GM12878 (cell line): ENCODE measurements around the gene TRABD. TPM values are rescaled to one million over a fixed set of nuclear protein-coding genes. Genes with fewer than 3 reads are reported as not detected.

Experiments
- BACH1 ChIP-seq: fragments of 450-650 bp; IDR thresholded peaks from 2 replicates; pipeline ENCODE4 v1.6.1; 2017; ENCODE audit warnings: mild to moderate bottlenecking, borderline replicate concordance
- BCL3 ChIP-seq: IDR thresholded peaks from 2 replicates; pipeline ENCODE4 v1.6.1; 2011; ENCODE audit warnings: borderline replicate concordance, low read depth, mild to moderate bottlenecking, moderate library complexity, low read length; ENCODE audit not compliant: insufficient read depth, poor library complexity, severe bottlenecking
- BCLAF1 ChIP-seq: fragments of 450-650 bp; IDR thresholded peaks from 2 replicates; pipeline ENCODE4 v1.6.1; 2017; ENCODE audit warnings: antibody characterized with exemption, mild to moderate bottlenecking, moderate library complexity
- CBX5 ChIP-seq: sonication (generic); IDR thresholded peaks from 2 replicates; pipeline ENCODE4 v1.6.1; 2016; ENCODE audit warnings: low read depth, moderate library complexity, mild to moderate bottlenecking, inconsistent platforms
- CHD4 ChIP-seq: fragments of 200-600 bp; sonication (generic); IDR thresholded peaks from 2 replicates; pipeline ENCODE4 v1.6.1; 2016; ENCODE audit warnings: mild to moderate bottlenecking
- EGR1 ChIP-seq, 2 experiments: IDR thresholded peaks; 1 replicate in 1 of 2; 2 replicates in 1 of 2; pipeline ENCODE4 v1.6.1; 2011 to 2012; ENCODE audit warnings: low read depth in 2 of 2, low read length in 2 of 2, borderline replicate concordance in 1 of 2, mild to moderate bottlenecking in 1 of 2, moderate library complexity in 1 of 2
- ETV6 ChIP-seq, 2 experiments: fragments of 450-650 bp in 1 of 2; IDR thresholded peaks in 1 of 2; conservative IDR thresholded peaks in 1 of 2; 2 replicates each; pipeline ENCODE4 v1.6.1; 2014; ENCODE audit warnings: antibody characterized with exemption in 1 of 2, borderline replicate concordance in 1 of 2, low read depth in 1 of 2, mild to moderate bottlenecking in 1 of 2, moderate library complexity in 1 of 2
- HDAC6 ChIP-seq: fragments of 200-600 bp; sonication (generic); IDR thresholded peaks from one replicate; pipeline ENCODE4 v1.8.0; 2017; ENCODE audit warnings: antibody characterized with exemption; ENCODE audit not compliant: unreplicated experiment
- LARP7 ChIP-seq: fragments of 450-650 bp; IDR thresholded peaks from 2 replicates; pipeline ENCODE4 v1.6.1; 2017; ENCODE audit warnings: mild to moderate bottlenecking
- NFYB ChIP-seq: IDR thresholded peaks from 2 replicates; pipeline ENCODE4 v1.6.1; 2011; ENCODE audit warnings: low read depth, mild to moderate bottlenecking, low read length, improper control_type of control experiment, moderate library complexity; ENCODE audit not compliant: insufficient read depth
- NR2C1 ChIP-seq: fragments of 450-650 bp; IDR thresholded peaks from 2 replicates; pipeline ENCODE4 v1.6.1; 2017; ENCODE audit warnings: antibody characterized with exemption, mild to moderate bottlenecking, moderate library complexity
- POU2F2 ChIP-seq: IDR thresholded peaks from 3 replicates; pipeline ENCODE4 v1.6.1; 2011; ENCODE audit warnings: low read depth, mild to moderate bottlenecking, low read length, borderline replicate concordance
- RFX5 ChIP-seq: IDR thresholded peaks from 2 replicates; pipeline ENCODE4 v1.6.1; 2011; ENCODE audit warnings: low read depth, low read length, improper control_type of control experiment
- SKIL ChIP-seq: fragments of 450-650 bp; IDR thresholded peaks from 2 replicates; pipeline ENCODE4 v1.6.1; 2017; ENCODE audit warnings: mild to moderate bottlenecking, low read depth, inconsistent platforms; ENCODE audit not compliant: poor library complexity, severe bottlenecking
- SMC3 ChIP-seq: IDR thresholded peaks from 2 replicates; pipeline ENCODE4 v1.6.1; 2011; ENCODE audit warnings: low read length, improper control_type of control experiment, borderline replicate concordance
- SUZ12 ChIP-seq: fragments of 200-600 bp; sonication (generic); IDR thresholded peaks from one replicate; pipeline ENCODE4 v1.6.1; 2018; ENCODE audit warnings: antibody characterized with exemption, mild to moderate bottlenecking; ENCODE audit not compliant: unreplicated experiment
- ZBTB11 ChIP-seq: fragments of 450-650 bp; formaldehyde crosslinking; IDR thresholded peaks from 2 replicates; pipeline ENCODE4 v1.5.0; 2022; ENCODE audit warnings: mild to moderate bottlenecking, missing genetic modification characterization
- ZZZ3 ChIP-seq: IDR thresholded peaks from 2 replicates; pipeline ENCODE4 v1.6.1; 2011; ENCODE audit warnings: low read depth; ENCODE audit not compliant: control insufficient read depth, insufficient read length
- polyA plus RNA-seq, 11 experiments: library from polyadenylated mRNA; depleted of rRNA in 4 of 11; unstranded in 6 of 11; stranded (reverse) in 5 of 11; fragments of >200 nt; fragmentation: Nextera tagmentation in 4 of 11; fragmentation: Illumina TruSeq in 1 of 11; extraction: Ambion mirVana in 4 of 11; extraction: Trizol in 1 of 11; gene quantifications; 1 replicate in 1 of 11; 2 replicates in 10 of 11; pipeline versions ENCODE4 v1.2.1 to v1.2.3, GENCODE V29; 2011 to 2016; ENCODE audit warnings: inconsistent platforms in 2 of 11, missing spikeins in 2 of 11, low read depth in 1 of 11
- total RNA-seq, 4 experiments: library from RNA; depleted of rRNA in 3 of 4; stranded (reverse); fragments of >200 nt in 3 of 4; fragmentation: Illumina TruSeq in 1 of 4; extraction: Trizol in 1 of 4; gene quantifications; 2 replicates each; pipeline versions ENCODE4 v1.2.1 to v1.2.3, GENCODE V29; 2013 to 2021

TRABD gene
- total and polyA plus RNA-seq, 10 of the 15 experiments (the other 5 are each of a cell fraction or from before 2014, with no cell fraction given) = 0.43 to 116 (median 58.1) TPM

GRCh38 chr22:50192436-50193204 lies 6.9 kb downstream of the TRABD start (continued):
- TF ChIP-seq BCL3 (no peak), RFX5 (no peak), POU2F2 (no peak), LARP7 (no peak), CBX5 (no peak), CHD4 (no peak), BCLAF1 (no peak), BACH1 (no peak), SKIL (no peak), ZZZ3 (no peak), HDAC6 (no peak), SMC3 (no peak), ZBTB11 (no peak), EGR1 (IDR thresholded peaks at IDR 0.05; ENCODE audit: borderline replicate concordance in 1 of 2, low read depth in 2 of 2, low read length in 2 of 2) (no peak), NFYB (no peak), SUZ12 (no peak), ETV6 (conservative IDR thresholded peaks at IDR 0.05 in 1 of 2, IDR thresholded peaks at IDR 0.05 in 1 of 2; ENCODE audit: borderline replicate concordance in 1 of 2, low read depth in 1 of 2) (0 out of 4 replicates have a peak, but pooled peaks of 1 of the 2 experiments have one; percentile 28), NR2C1 (no peak)
